ENCODE measurements around the gene PNRC1. TPM values are rescaled to one million over a fixed set of nuclear protein-coding genes. Genes with fewer than 3 reads are reported as not detected.

PNRC1 gene
- total and polyA plus RNA-seq, 2 donors from 2014 or later, result 72.0 to 232 TPM

GRCh38 chr6:89116702-89117101 lies 36.2 kb downstream of the PNRC1 start:
- DNase-seq (peak in 1 of 5 donors; percentile 42), FAIRE-seq (no peak)
- Histone ChIP-seq H3K27ac (ENCODE audit: low read depth in 2 of 2, low read length in 2 of 2) (no peak overlapping the region), H3K4me1 (ENCODE audit: control insufficient read depth in 2 of 3, insufficient read depth in 2 of 3, low read depth in 1 of 3, low read length in 3 of 3) (peaks cover 0 to 5% (median 3%) of the 10 kb centered on the region in 3 donors), H3K9ac (ENCODE audit: low read length in 3 of 3) (peak overlapping the region in 2 of 3 donors; percentile 53 to 64), H3K9me3 (ENCODE audit: control insufficient read depth in 2 of 3, insufficient read depth in 1 of 3, low read length in 3 of 3) (no peaks in the 10 kb centered on the region), H3K36me3 (ENCODE audit: control insufficient read depth in 2 of 3, insufficient read depth in 3 of 3, low read length in 3 of 3) (no peaks in the 10 kb centered on the region), H3K4me3 (ENCODE audit: low read length in 3 of 3) (peak overlapping the region; percentile 72 to 81 (median 77)), H3K27me3 (ENCODE audit: control insufficient read depth, insufficient read depth, low read length) (no peaks in the 10 kb centered on the region)
- no peak for TF ChIP-seq CTCF (IDR thresholded peaks at IDR 0.05; ENCODE audit: borderline replicate concordance, extremely low read depth, insufficient read depth)
- intact Hi-C loops (cut with DNase I), result no loop called here

GRCh38 chr6:89117211-89118108 lies 36.9 kb downstream of the PNRC1 start, which contains the start of gene SRSF12:
Gene SRSF12 (minus strand): TSS chr6:89118071. CDS start chr6:89117887, 184 bp downstream.
- no peaks in the 10 kb centered on the region for H3K27me3 ChIP-seq (ENCODE audit: control insufficient read depth, insufficient read depth, low read length)
- no peaks in the 10 kb centered on the region for H3K36me3 ChIP-seq (ENCODE audit: control insufficient read depth in 2 of 3, insufficient read depth in 3 of 3, low read length in 3 of 3)
- H3K9me3 ChIP-seq (ENCODE audit: control insufficient read depth in 2 of 3, insufficient read depth in 1 of 3, low read length in 3 of 3), result no peaks in the 10 kb centered on the region
- intact Hi-C loops (cut with DNase I), result no loop called here
- TF ChIP-seq CTCF (IDR thresholded peaks at IDR 0.05; ENCODE audit: borderline replicate concordance, extremely low read depth, insufficient read depth), result no peak
- H3K4me1 ChIP-seq (ENCODE audit: control insufficient read depth in 2 of 3, insufficient read depth in 2 of 3, low read depth in 1 of 3, low read length in 3 of 3), result peaks cover 0 to 5% (median 3%) of the 10 kb centered on the region in 3 donors
- H3K4me3 ChIP-seq (ENCODE audit: low read length in 3 of 3), result peak within 1 kb of the TSS; percentile 72 to 81 (median 77)
- FAIRE-seq (no peak), DNase-seq (peak in 4 of 5 donors; percentile 74 to 83 (median 81))
- H3K9ac ChIP-seq (ENCODE audit: low read length in 3 of 3), result peak within 1 kb of the TSS; percentile 53 to 89 (median 64)
- H3K27ac ChIP-seq (ENCODE audit: low read depth in 2 of 2, low read length in 2 of 2), result no peak within 1 kb of the TSS

GRCh38 chr6:89118931-89119330 lies 38.4 kb downstream of the PNRC1 start:
- no peaks in the 10 kb centered on the region for H3K36me3 ChIP-seq (ENCODE audit: control insufficient read depth in 2 of 3, insufficient read depth in 3 of 3, low read length in 3 of 3)
- no peak for TF ChIP-seq CTCF (IDR thresholded peaks at IDR 0.05; ENCODE audit: borderline replicate concordance, extremely low read depth, insufficient read depth)
- no peaks in the 10 kb centered on the region for H3K27me3 ChIP-seq (ENCODE audit: control insufficient read depth, insufficient read depth, low read length)
- FAIRE-seq (no peak), DNase-seq (no peak)
- H3K9ac ChIP-seq (ENCODE audit: low read length in 3 of 3), result no peak overlapping the region
- no peak overlapping the region for H3K4me3 ChIP-seq (ENCODE audit: low read length in 3 of 3)
- no peak overlapping the region for H3K27ac ChIP-seq (ENCODE audit: low read depth in 2 of 2, low read length in 2 of 2)
- no peaks in the 10 kb centered on the region for H3K9me3 ChIP-seq (ENCODE audit: control insufficient read depth in 2 of 3, insufficient read depth in 1 of 3, low read length in 3 of 3)
- intact Hi-C loops (cut with DNase I), result no loop called here
- peaks cover 0 to 5% (median 3%) of the 10 kb centered on the region in 3 donors for H3K4me1 ChIP-seq (ENCODE audit: control insufficient read depth in 2 of 3, insufficient read depth in 2 of 3, low read depth in 1 of 3, low read length in 3 of 3)
